ENCODE results near the gene RPS10.

- TF ChIP-seq POLR2A (IDR thresholded peaks at IDR 0.05; ENCODE audit: low read length) (no peak), GATA1 (IDR thresholded peaks at IDR 0.05; ENCODE audit: low read depth, low read length) (no peak)
Observed at GRCh38 chr6:34447910-34448309, 22.0 kb upstream of the RPS10 start.

All from erythroblast (primary cell).